ENCODE results near the gene OR1D5.

DNA sequence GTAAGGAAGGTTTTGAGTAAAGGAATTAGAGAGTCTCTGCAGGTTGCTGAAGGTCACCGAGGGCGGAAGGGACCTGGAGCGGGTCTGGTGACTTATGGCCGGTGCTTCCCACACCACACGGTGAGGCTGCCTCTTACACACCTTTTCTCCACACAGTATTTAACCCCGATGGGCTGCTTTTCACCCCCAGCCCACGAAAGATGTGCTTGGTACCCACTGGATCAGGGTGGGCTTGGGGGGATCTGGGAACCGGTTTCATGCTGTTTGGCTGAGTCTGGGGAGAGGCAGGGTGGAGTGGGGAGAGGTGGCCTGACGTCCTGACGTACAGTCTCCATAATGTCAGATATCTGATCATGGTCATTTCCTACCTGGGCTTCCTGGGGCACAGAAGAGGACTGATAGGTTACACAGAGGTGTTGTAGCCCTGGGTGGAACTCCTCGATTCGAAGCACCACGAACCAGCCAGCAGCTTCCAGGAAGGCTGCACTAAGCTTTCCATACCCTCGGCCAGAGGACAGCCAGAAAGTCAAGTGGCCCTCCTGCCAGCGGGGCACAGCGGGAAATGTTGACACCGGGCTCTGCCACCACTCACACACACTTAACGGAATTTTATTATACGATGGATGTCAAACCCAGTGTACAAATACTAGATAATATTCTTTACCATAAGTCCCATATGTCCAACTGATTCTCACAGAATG is 34.0 kb downstream of the OR1D5 start:
- TF ChIP-seq YY1 (IDR thresholded peaks at IDR 0.05) (no peak), SP1 (IDR thresholded peaks at IDR 0.05) (no peak), GABPA (IDR thresholded peaks at IDR 0.05 in 1 of 2, conservative IDR thresholded peaks at IDR 0.05 in 1 of 2) (no peak), JUND (IDR thresholded peaks at IDR 0.05) (no peak)
- TF ChIP-seq, protein P1, sequence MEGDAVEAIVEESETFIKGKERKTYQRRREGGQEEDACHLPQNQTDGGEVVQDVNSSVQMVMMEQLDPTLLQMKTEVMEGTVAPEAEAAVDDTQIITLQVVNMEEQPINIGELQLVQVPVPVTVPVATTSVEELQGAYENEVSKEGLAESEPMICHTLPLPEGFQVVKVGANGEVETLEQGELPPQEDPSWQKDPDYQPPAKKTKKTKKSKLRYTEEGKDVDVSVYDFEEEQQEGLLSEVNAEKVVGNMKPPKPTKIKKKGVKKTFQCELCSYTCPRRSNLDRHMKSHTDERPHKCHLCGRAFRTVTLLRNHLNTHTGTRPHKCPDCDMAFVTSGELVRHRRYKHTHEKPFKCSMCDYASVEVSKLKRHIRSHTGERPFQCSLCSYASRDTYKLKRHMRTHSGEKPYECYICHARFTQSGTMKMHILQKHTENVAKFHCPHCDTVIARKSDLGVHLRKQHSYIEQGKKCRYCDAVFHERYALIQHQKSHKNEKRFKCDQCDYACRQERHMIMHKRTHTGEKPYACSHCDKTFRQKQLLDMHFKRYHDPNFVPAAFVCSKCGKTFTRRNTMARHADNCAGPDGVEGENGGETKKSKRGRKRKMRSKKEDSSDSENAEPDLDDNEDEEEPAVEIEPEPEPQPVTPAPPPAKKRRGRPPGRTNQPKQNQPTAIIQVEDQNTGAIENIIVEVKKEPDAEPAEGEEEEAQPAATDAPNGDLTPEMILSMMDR (IDR thresholded peaks at IDR 0.05; ENCODE audit: low read depth, low read length, missing input control): no peak

Data from liver (tissue), 3 donors.